ENCODE results near the gene HDAC4. TPM values are rescaled to one million over a fixed set of nuclear protein-coding genes. Genes with fewer than 3 reads are reported as not detected.

Gene HDAC4
- total RNA-seq, 4 donors from 2014 or later = 21.6 to 72.7 (median 35.2) TPM

- H3K27ac ChIP-seq = no peak overlapping the region
- no peaks in the 10 kb centered on the region for H3K9me3 ChIP-seq
- 20 to 86% methylated on average over 1 to 5 of the region's 11 CpGs for WGBS, 2 donors
- peaks cover 0 to 8% (median 0%) of the 10 kb centered on the region in 4 donors for H3K27me3 ChIP-seq
- DNase-seq = no peak
- H3K36me3 ChIP-seq = no peaks in the 10 kb centered on the region
- no peak overlapping the region for H3K4me3 ChIP-seq
- H3K4me1 ChIP-seq = no peaks in the 10 kb centered on the region
- intact Hi-C loops (cut with DNase I) = no loop called here
- TF ChIP-seq CTCF (IDR thresholded peaks at IDR 0.05) = no peak
- no peak for TF ChIP-seq POLR2A (IDR thresholded peaks at IDR 0.05)
Measured at GRCh38 chr2:239424337-239425045, 23.7 kb upstream of the HDAC4 start.

GRCh38 chr2:239423551-239423950, 22.7 kb upstream of the HDAC4 start:
- H3K4me1 ChIP-seq = no peaks in the 10 kb centered on the region
- WGBS, 2 donors = 78 to 85% methylated on average over 4 of the region's 4 CpGs
- H3K27me3 ChIP-seq = peaks cover 0 to 8% (median 0%) of the 10 kb centered on the region in 4 donors
- no peaks in the 10 kb centered on the region for H3K36me3 ChIP-seq
- intact Hi-C loops (cut with DNase I) = no loop called here
- H3K27ac ChIP-seq = no peak overlapping the region
- H3K9me3 ChIP-seq = no peaks in the 10 kb centered on the region
- no peak for TF ChIP-seq CTCF (IDR thresholded peaks at IDR 0.05)
- no peak for TF ChIP-seq POLR2A (IDR thresholded peaks at IDR 0.05)
- DNase-seq = no peak
- no peak overlapping the region for H3K4me3 ChIP-seq

GRCh38 chr2:239421851-239422250, 21.0 kb upstream of the HDAC4 start:
- Histone ChIP-seq H3K36me3 (no peaks in the 10 kb centered on the region), H3K9me3 (no peaks in the 10 kb centered on the region), H3K4me3 (no peak overlapping the region), H3K4me1 (no peaks in the 10 kb centered on the region), H3K27ac (no peak overlapping the region), H3K27me3 (peaks cover 0 to 12% (median 0%) of the 10 kb centered on the region in 4 donors)
- DNase-seq = no peak
- TF ChIP-seq CTCF (IDR thresholded peaks at IDR 0.05) = no peak
- TF ChIP-seq POLR2A (IDR thresholded peaks at IDR 0.05) = no peak
- WGBS, 2 donors = 76 to 80% methylated on average over 4 of the region's 4 CpGs
- intact Hi-C loops (cut with DNase I) = no loop called here

- 83 to 88% methylated on average over 12 of the region's 12 CpGs for WGBS, 2 donors
- TF ChIP-seq CTCF (IDR thresholded peaks at IDR 0.05) = no peak
- no peak for TF ChIP-seq POLR2A (IDR thresholded peaks at IDR 0.05)
- Histone ChIP-seq H3K27ac (no peak overlapping the region), H3K4me3 (no peak overlapping the region), H3K9me3 (no peaks in the 10 kb centered on the region), H3K27me3 (peaks cover 0 to 12% (median 0%) of the 10 kb centered on the region in 4 donors), H3K4me1 (no peaks in the 10 kb centered on the region), H3K36me3 (no peaks in the 10 kb centered on the region)
- intact Hi-C loops (cut with DNase I) = no loop called here
- DNase-seq = no peak
Measured at GRCh38 chr2:239420082-239420481, 19.3 kb upstream of the HDAC4 start.

- Histone ChIP-seq H3K27ac (no peak overlapping the region), H3K4me1 (no peaks in the 10 kb centered on the region), H3K4me3 (no peak overlapping the region), H3K36me3 (no peaks in the 10 kb centered on the region), H3K9me3 (no peaks in the 10 kb centered on the region), H3K27me3 (peaks cover 0 to 12% (median 0%) of the 10 kb centered on the region in 4 donors)
- WGBS, 2 donors = 67 to 78% methylated on average over 1 of the region's 1 CpG
- no peak for TF ChIP-seq POLR2A (IDR thresholded peaks at IDR 0.05)
- no peak for TF ChIP-seq CTCF (IDR thresholded peaks at IDR 0.05)
- DNase-seq = no peak
- intact Hi-C loops (cut with DNase I) = no loop called here
Measured at GRCh38 chr2:239418918-239419317, 18.1 kb upstream of the HDAC4 start.
